NT2/D1 (cell line): Measurements from ENCODE around the gene ANKRD45.
"Not testable (repeated sequence)": the region's sequence is repeated elsewhere in the genome, so short reads cannot be mapped to it uniquely, and the experiment has no call there.

Experiments
- SUZ12 ChIP-seq: IDR thresholded peaks from 2 replicates; pipeline ENCODE4 v1.6.1; 2011; ENCODE audit not compliant: insufficient read length, insufficient read depth; ENCODE audit errors: extremely low read depth
- YY1 ChIP-seq: IDR thresholded peaks from 2 replicates; pipeline ENCODE4 v1.6.1; 2011; ENCODE audit not compliant: insufficient read length, insufficient read depth
- ZNF274 ChIP-seq: IDR thresholded peaks from 2 replicates; pipeline ENCODE4 v1.6.1; 2011; ENCODE audit warnings: mild to moderate bottlenecking, low read depth, low read length

DNA sequence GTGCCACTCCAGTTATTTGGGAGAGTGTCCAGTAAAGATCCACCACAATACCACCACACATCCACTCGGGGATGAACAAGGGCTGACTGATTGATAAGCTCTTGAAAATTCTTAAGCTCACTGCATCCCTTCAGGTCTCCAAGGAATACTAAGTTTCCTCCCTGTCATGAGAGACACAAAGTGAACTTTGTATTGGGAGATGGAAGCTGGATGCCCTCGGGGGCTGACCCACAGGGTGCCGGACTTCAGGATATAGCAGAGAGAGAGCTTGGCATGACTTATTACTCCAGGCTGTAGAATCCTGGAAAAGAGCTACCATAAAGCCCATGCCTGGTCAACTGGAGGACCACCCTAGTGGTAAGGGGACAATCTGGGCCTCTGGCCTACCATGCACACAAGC, 15.5 kb upstream of the ANKRD45 start:
- TF ChIP-seq ZNF274, YY1, SUZ12: not testable (repeated sequence)
